T47D (cell line): ENCODE results near the gene TUBG1.
"Not testable (repeated sequence)": the region's sequence is repeated elsewhere in the genome, so short reads cannot be mapped to it uniquely, and the experiment has no call there.

ENCODE experiments used
- DNase-seq, 2 experiments: peaks; one replicate each; pipeline versions ENCODE4 v3.0.0 to v3.0.0-alpha.2; 2011 to 2012; ENCODE audit warnings: low read depth in 1 of 2, low spot score in 1 of 2
- JUND ChIP-seq: IDR thresholded peaks from 2 replicates; pipeline ENCODE4 v1.6.1; 2012; ENCODE audit warnings: low read depth
- in situ Hi-C: cut with HindIII; loops from 2 replicates; pipeline ENCODE4 v1.10.0; 2016; ENCODE audit warnings: low sequenced_read_pairs, low pct_unique_long_range_greater_than_20kb

Gene TUBG1

DNA sequence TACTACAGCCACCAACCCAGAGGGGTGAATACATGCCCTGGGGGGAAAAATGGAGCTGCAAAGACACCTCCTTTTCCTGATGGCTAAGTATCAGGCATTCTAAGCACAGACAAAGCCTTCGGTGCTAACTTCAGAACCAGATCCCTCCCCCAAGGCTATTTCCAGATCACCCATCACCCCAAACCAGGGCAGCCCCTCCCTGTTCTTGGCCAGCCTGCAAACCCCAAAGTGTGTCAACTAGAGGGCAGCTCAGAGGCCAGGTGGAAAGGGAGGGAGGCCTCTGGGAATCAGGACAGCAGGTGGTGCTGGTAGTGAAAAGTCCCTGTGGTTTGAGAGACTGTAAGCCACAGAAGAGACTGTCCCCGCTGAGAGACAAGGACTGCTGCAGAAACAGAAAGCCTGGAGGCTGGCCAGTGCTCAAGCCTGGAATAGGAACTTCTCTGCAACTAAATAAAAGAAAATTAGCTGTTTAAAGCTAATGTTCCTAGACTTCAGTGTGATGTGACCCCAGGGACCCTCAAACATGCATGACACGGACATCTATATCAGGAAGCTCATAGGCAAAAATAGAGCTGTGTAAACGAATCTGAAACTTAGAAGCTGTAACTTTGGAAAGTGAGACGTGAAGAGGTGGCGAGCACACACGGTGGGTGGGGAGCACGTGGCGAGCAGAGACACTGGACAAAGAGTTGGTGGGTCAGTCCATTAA lies 9.1 kb downstream of the TUBG1 start:
- peak; percentile 87 to 94 for DNase-seq
- TF ChIP-seq JUND: no peak
- in situ Hi-C loops: no loop called here

DNA sequence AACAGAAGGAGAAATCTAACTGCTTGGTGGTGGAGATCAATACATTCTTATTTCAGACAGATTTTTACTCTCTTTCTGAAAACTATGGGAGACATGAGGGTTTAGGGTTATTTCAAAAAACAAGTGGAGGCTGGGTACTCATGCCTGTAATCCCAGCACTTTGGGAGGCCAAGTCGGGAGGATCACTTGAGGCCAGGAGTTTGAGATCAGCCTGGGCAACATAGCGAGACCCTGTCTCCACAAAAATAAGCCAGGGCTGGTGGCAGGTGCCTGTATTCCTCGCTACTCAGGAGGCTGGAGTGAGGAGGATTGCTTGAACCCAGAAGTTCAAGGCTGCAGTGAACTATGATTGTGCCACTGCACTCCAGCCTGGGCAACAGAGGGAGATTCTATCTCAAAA lies 12.5 kb downstream of the TUBG1 start:
- in situ Hi-C loops, DNase-seq: not testable (repeated sequence)

DNA sequence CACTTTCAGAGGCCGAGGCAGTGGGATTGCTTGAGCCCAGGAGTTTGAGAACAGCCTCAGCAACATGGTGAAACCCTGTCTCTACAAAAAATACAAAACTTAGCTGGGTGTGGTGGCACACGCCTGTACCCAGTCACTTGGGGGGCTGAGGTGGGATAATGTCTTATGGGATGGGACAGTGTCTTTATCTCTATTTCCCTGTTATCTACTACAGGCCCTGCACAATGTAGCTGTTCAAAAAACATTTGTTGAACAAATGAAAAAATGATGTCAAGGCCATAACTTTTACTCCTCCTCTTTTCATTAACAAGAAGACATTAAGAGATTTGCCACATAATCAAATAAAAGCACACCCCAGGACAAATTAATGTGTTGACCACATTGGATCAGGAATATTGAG lies 13.8 kb downstream of the TUBG1 start:
- DNase-seq: no peak
- in situ Hi-C loops: no loop called here
- no peak for TF ChIP-seq JUND

DNA sequence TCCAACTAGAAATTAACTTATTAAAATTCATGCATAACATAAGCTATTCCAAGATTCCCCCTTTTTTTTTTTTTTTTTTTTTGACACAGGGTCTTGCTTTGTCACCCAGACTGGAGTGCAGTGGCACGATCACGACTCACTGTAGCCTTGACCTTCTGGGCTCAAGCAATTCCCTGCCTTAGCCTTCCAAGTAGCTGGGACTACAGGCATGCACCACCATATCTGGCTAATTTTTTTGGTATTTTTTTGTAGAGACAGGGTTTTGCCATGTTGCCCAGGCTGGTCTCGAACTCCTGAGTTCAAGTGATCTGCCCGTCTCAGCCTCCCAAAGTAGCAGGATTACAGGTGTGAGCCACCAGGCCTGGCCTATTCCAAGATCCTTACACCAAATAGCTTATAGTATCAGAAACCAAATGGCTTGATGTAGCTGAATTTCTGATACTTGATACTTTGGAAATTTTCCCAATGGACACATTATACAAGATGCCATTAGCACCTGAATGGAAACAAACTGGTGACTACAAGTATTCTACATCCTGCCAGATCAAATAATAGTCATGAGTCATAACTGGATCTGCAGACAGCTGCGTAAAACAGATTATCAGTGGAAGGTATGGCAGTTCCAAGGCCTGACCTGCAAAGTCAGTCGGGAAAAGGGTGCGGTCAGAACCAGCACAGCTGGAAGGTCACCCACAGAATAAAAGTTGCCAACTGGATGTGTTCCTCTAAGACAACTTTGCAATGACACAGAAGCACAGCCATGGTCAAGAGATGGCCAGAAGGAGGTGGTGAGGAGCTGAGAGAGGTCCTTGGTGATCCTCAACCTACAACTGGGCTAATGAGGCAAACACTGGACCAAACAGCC lies 14.5 kb downstream of the TUBG1 start:
- TF ChIP-seq JUND: no peak
- in situ Hi-C loops: no loop called here
- DNase-seq: no peak

DNA sequence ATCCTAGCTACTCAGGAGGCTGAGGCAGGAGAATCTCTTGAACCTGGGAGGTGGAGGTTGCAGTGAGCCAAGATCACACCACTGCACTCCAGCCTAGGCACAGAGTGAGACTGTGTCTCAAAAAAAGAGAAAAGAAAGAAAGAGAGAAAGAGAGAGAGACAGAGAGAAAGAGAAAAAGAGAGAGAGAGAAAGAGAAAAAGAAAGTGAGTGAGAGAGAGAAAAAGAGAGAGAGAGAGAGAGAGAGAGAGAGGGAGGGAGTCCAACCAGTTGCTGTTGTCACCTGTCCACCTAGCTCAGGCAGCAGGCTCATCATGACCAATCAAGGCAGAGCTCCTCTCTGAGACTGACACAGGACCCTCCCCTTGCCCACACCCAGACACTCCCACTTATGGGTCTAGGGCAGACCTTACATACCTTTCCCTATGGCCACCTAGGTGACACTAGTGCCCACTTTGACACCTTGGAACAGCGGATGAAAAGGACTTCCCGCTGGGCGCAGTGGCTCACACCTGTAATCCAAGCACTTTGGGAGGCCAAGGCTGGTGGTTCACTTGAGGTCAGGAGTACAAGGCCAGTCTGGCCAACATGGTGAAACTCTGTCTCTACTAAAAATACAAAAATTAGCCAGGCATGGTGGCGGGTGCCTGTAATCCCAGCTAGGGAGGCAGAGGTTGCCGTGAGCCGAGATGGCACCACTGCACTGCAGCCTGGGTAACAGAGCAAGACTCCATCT lies 17.7 kb downstream of the TUBG1 start:
- in situ Hi-C loops: not testable (repeated sequence)
- peak in 1 of 2 experiments; percentile 92 for DNase-seq

DNA sequence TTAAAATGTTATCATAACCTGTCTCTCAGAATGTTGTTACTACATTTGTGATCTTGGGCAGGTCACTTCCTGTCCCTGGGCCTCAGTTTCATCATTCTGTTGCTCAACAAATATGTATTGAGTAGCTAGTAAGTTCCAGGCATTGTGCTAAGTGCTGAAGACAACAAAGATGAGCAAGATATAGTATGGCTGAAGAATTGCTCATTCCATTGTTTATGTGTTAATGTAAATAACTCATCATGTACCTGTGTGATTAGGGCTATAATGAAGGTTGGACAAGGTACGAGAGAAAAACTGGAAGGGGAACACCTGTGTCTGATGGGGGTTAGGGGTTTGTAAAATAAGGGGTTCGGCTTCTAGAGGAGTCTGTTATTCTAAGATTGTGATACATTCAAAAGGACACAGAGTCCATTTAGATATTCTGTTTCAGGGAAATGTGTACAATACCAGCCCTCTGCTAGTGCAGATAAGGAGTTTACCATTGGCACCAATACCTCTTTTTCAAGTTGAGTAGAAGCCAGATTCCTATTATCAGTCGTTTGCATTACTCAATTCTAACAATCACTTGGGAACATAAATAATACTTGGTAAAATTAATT lies 20.0 kb downstream of the TUBG1 start:
- in situ Hi-C loops: no loop called here
- no peak for TF ChIP-seq JUND
- peak in 1 of 2 experiments; percentile 69 for DNase-seq

DNA sequence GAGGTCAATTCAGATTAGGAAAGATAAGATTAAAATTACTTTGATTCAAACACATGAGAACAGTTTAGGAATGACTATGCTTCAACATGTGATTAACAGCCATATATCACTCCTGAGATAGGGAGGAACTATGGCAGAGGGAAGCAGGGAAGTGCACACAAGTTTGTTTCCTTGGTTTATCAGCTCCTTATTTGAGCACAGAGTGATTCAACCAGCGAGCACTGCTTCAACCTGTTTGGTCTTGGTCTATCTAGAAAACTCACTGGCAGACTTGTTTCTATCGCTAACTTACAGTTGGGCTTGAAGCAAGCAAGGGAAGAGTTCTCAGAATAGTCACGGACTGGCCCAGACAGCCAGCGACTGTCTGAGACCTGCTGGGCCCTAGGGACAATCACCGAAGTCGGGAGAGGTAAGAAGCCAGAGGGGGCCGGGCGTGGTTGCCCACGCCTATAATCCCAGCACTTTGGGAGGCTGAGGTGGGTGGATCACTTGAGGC lies 23.5 kb downstream of the TUBG1 start:
- no peak for TF ChIP-seq JUND
- no peak for DNase-seq
- in situ Hi-C loops: no loop called here

DNA sequence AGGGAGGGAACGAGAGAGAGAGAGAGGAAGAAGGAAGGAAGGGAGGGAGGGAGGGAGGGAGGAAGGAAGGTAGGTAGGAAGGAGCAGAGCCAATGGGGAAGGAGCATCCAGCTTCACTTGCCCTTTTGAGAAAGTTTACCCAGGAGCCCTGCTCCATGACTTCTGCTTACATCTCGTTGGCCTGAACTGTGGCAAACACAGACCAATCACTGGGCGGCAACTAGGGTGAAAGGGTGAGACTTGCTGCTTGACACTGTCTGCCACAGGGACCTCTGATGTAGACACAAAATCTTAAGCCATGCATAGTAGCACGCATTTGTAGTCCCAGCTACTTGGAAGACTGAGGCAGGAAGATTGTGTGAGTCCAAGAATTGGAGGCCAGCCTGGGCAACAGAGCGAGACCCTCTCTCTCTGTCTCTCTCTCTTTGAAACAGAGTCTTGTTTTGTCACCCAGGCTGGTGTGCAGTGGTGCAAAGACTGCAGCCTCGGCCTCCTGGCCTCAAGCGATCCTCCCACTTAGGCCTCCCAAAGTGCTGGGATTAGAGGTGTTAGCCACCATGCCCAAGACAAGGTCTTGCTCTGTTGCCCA lies 30.1 kb downstream of the TUBG1 start:
- no peak for TF ChIP-seq JUND
- in situ Hi-C loops: no loop called here
- peak in 1 of 2 experiments; percentile 39 for DNase-seq

DNA sequence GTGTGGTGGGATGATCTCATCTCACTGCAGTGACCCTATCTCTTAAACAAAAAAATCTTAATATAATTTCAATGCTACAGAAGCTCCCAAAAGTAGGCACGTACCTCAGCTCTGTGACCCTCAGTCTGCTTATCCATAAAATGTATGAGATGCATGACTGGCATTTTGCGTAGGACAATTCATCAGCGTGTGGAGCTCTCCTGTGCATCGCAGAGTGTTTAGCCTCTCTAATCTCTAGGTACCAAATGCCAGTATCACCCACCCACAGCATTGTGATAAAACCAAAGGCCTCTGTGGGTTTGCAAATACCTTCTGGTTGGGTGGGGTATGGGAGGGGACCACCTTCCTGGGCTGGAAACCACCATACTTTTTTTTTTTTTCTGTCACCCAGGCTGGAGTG lies 30.6 kb downstream of the TUBG1 start:
- DNase-seq: no peak
- TF ChIP-seq JUND: no peak
- in situ Hi-C loops: no loop called here

DNA sequence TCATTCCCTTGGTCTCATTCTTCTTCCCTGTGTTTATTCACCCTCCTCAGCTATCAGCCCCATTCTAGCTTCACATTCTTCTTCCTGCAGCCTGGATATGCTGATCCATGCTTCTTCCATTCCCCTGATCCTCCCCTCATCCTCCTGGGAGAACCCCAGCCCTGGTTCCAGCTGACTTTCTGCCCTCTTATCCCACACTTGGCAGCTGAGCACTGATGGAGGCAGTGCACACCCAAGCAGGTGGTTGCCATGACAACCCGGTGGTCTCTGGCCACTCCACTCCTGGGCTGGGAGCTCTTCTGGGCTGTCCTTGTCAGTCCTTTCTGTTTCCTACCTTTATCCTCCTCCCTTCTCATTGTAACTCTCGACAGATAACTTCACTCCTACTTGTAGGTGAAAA lies 32.9 kb downstream of the TUBG1 start:
- in situ Hi-C loops: no loop called here
- no peak for DNase-seq
- no peak for TF ChIP-seq JUND

DNA sequence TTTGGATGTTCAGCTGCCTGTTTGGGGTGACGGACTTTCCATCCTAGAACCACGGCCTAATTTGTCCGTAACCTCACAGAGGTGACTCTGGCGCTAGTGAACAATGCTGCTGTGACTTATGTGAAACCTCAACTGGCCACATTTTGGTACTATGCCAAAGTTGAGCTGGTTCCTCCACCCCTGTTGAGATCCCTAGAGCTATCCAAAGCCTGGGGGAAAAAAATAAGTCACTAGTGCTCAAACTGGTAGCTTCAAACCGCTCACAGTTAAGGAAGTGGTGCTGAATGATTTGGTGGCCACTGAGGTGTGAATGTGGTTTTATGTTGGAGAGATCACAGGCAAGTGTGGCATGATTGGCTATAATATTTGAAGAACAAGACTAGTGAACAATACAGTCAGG lies 38.3 kb downstream of the TUBG1 start:
- DNase-seq: no peak
- TF ChIP-seq JUND: no peak
- in situ Hi-C loops: no loop called here

DNA sequence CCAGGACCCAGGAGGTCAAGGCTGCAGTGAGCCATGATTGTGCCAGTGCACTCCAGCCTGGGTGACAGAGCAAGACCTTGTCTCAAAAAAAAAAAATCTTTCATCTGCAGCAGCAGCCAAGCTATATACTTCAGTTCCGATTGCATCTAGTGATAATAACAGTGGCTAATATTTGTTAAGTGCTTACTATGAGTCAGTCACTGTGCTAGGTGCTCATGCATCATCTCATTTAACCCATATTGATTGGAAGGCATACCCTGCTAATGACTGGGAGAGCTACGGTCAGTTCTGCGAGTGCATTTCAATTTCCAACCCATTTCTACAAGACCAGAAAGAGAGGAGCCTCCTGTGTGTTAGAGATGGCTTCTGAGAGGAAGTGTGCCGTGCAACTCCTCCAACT lies 41.9 kb downstream of the TUBG1 start:
- DNase-seq: no peak
- TF ChIP-seq JUND: no peak
- in situ Hi-C loops: no loop called here
